Fibroblast of skin of left biceps (primary cell): ENCODE measurements around the gene ACVR1B.

Experiments
- DNase-seq, 2 experiments: peaks; one replicate each; pipeline ENCODE4 v3.0.0-alpha.2; 2013; ENCODE audit warnings: low read depth in 2 of 2

ACVR1B gene

GRCh38 chr12:52004042-52004648 lies 52.6 kb downstream of the ACVR1B start:
- no peak for DNase-seq

GRCh38 chr12:52005218-52005902 lies 53.9 kb downstream of the ACVR1B start:
- DNase-seq = no peak

GRCh38 chr12:52005903-52006703 lies 54.6 kb downstream of the ACVR1B start:
- DNase-seq = no peak

GRCh38 chr12:52006726-52007157 lies 55.2 kb downstream of the ACVR1B start, which contains the start of gene TAMALIN:
TAMALIN (plus strand) TSS chr12:52006946; CDS start chr12:52007020, 74 bp downstream.
- peak in 1 of 2 experiments; percentile 53 for DNase-seq

- no peak for DNase-seq
These were observed 55.8 kb downstream of the ACVR1B start for GRCh38 chr12:52007158-52007921.

- DNase-seq = no peak
These were observed 56.5 kb downstream of the ACVR1B start for GRCh38 chr12:52007982-52008510.

GRCh38 chr12:52009081-52009751 lies 57.7 kb downstream of the ACVR1B start:
- no peak for DNase-seq

GRCh38 chr12:52010152-52010622 lies 58.7 kb downstream of the ACVR1B start:
- DNase-seq = peak; percentile 72 to 75

- no peak for DNase-seq
These were observed 59.4 kb downstream of the ACVR1B start for GRCh38 chr12:52010692-52011601.

GRCh38 chr12:52011602-52012214 lies 60.2 kb downstream of the ACVR1B start:
- no peak for DNase-seq

- DNase-seq = no peak
These were observed 62.3 kb downstream of the ACVR1B start for GRCh38 chr12:52013626-52014310.

GRCh38 chr12:52014567-52015530 lies 63.4 kb downstream of the ACVR1B start:
- DNase-seq = no peak

- DNase-seq = no peak
These were observed 64.1 kb downstream of the ACVR1B start for GRCh38 chr12:52015532-52016041.

- DNase-seq = no peak
These were observed 67.1 kb downstream of the ACVR1B start for GRCh38 chr12:52018433-52019112.

GRCh38 chr12:52019113-52019770 lies 67.7 kb downstream of the ACVR1B start:
- no peak for DNase-seq
